Retina (tissue), 1 donor: ENCODE measurements around the gene RGS19.

ENCODE experiments used
- DNase-seq: peaks from one replicate; pipeline ENCODE4 v3.0.0-alpha.2; 2016

RGS19 gene

GRCh38 chr20:64107736-64108457, 28.6 kb upstream of the RGS19 start:
- DNase-seq = peak; percentile 8

GRCh38 chr20:64106981-64107735, 27.8 kb upstream of the RGS19 start, which contains the start of gene NPBWR2:
Gene NPBWR2 (minus strand): TSS chr20:64107565. CDS start chr20:64106831, 734 bp downstream.
- peak; percentile 28 for DNase-seq

- no peak for DNase-seq
Observed at GRCh38 chr20:64106435-64106961, 27.2 kb upstream of the RGS19 start.

GRCh38 chr20:64105846-64106434, 26.6 kb upstream of the RGS19 start:
- DNase-seq = no peak

- DNase-seq = no peak
Observed at GRCh38 chr20:64104667-64105451, 25.5 kb upstream of the RGS19 start.

GRCh38 chr20:64103871-64104666, 24.8 kb upstream of the RGS19 start:
- no peak for DNase-seq

- peak; percentile 33 for DNase-seq
Observed at GRCh38 chr20:64102647-64103354, 23.5 kb upstream of the RGS19 start.

GRCh38 chr20:64101731-64102621, 22.7 kb upstream of the RGS19 start:
- peak; percentile 64 for DNase-seq

- DNase-seq = peak; percentile 10
Observed at GRCh38 chr20:64100946-64101688, 21.8 kb upstream of the RGS19 start.

- no peak for DNase-seq
Observed at GRCh38 chr20:64100566-64100888, 21.2 kb upstream of the RGS19 start.

GRCh38 chr20:64099880-64100565, 20.7 kb upstream of the RGS19 start:
- no peak for DNase-seq

GRCh38 chr20:64099086-64099786, 19.9 kb upstream of the RGS19 start:
- no peak for DNase-seq

- no peak for DNase-seq
Observed at GRCh38 chr20:64098471-64099013, 19.2 kb upstream of the RGS19 start.

GRCh38 chr20:64096535-64096934, 17.2 kb upstream of the RGS19 start:
- no peak for DNase-seq

GRCh38 chr20:64095927-64096326, 16.6 kb upstream of the RGS19 start:
- DNase-seq = no peak

- DNase-seq = no peak
Observed at GRCh38 chr20:64095455-64095854, 16.1 kb upstream of the RGS19 start.

- DNase-seq = no peak
Observed at GRCh38 chr20:64093013-64093503, 13.7 kb upstream of the RGS19 start.
